GM18907 (cell line): ENCODE data around the gene PDE9A.

Experiments
- ATAC-seq: cut with Tn5 transposase; IDR thresholded peaks from one replicate; pipeline ENCODE4 v1.9.1; 2021; ENCODE audit warnings: mild to moderate bottlenecking, moderate library complexity; ENCODE audit not compliant: unreplicated experiment

The PDE9A gene

DNA sequence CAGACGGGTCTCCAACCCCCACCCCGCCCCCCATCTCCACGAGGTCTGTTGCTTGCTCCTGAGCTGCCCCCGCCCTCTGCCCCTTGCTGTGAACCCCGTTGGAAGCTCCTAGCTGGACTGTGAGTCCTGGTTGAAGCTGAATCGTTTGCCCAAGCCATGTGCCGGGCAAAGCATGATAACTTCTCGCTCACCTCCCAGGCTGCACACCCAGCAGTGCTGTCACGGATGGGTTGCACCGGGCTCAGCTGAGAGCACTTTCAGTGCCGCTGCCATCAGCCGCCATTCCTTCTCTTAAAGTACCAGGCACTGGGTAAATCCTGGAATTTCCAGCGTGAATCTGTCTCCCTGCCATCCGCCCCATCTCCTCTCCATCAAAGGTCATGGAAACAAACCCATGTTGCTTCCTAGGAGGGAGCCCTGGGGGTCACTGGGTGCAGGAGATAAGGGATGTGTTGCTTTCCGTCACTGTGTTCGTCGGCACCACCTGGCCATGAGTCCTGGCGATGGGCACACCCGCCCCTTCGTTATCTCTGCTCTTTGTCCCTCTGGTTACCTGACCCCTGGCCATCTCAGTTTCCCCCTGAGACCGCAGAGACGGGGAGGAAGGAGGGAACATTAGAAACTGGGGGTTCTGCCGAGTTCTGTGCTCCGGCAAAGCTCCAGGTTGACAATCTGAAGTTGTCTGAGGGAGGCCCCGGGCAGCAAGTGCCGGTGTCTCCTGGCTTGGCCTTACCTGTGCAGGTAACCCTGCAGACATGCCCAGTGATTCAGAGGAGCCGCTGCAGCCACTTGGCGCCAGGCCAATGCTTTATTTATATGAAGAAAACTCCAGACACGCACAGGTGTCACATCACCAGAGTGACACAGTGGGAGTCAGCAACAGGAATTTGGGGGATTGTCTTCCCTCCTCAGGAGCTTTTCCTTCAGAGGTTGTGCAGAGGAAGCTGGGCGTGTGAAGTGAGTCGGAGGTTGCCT lies 2.7 kb downstream of the PDE9A start:
- ATAC-seq, result no peak

DNA sequence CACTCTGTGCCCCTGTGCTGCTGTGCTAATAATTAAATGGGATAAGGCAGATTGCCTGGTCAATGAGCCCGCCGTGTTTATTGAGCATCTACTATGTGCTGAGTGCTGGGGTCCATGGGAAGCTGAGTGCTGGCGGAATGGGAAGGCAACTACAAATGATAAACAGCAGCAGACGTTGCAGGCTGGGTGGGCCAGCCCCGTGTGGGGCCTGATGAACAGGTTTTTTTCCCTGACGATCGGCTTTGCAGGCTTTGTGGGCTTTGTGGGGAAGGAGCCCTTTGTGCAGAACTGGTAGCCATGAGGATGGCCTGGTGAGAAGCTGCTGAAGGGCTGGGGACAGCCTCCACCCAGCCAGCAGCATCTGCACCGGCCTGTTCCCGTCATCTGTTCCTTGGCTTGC lies 3.5 kb downstream of the PDE9A start:
- ATAC-seq, result no peak

DNA sequence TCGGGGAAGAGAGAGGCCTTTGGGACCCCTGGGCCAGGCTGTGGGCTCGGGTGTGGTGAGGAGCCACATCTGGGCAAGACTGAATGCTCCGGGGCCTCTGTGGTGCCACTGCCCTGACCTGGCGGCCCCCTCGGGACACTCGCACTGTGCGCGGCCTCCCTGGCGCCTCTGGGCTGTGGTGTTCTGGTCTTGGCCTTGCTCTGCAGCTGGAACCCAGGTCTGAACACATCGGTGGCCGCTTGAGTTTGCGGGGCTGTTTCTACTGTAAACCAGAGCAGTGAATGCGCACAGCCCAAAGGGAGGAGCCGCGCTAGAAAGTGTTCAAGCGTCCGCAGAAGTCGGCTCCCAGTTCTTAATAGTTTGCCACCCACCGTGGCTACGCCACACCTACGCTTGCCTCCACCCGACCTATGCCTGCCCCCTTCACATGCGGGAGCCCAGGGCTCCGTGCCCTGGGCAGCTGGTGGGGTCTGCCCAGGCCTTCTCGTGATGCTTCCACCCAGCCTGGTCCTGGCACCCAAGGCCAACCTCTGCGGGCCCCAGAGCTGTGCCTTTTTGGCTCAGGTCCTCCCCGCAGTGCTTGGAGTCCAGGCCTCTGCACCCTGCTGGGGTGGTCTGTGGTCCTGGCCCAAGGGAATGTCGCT lies 4.4 kb downstream of the PDE9A start:
- no peak for ATAC-seq

DNA sequence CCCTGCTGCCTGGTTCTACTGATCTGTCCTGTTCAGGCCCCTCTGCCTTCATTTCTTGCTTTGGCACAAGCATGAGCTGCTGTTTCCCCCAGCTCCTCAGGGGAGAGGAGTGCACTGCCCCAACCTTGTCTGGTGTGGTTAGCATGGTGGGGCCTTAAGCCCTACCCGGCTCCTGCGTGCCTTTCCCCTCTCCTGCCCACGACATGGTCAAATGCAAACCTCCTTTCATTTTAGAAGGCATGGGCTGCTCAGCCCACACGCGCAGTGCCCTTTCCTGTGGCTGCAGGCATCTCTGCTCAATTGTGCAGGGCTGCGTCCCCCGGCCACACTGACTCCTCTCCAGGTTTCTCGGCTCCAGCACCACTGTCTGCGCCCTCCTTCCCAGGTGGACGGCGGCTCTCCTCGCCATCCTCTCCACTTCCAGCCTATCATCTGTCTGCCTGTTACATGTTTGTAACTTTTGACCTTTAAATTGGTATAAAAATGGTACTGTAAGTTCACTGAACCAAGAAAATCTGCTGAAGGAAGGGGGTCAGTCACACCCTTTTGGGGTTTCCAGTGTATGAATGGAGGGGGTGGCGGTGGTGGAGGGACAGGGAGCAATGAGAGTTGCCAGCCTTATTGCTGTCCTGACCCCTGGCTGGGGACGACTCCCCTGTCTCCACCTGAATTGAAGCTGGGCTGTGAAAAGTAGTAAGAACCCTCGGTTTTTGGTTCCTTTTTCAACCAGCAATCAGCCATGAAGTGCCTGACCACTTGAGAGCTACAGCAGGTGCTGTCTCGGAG lies 5.1 kb downstream of the PDE9A start:
- ATAC-seq, result no peak

DNA sequence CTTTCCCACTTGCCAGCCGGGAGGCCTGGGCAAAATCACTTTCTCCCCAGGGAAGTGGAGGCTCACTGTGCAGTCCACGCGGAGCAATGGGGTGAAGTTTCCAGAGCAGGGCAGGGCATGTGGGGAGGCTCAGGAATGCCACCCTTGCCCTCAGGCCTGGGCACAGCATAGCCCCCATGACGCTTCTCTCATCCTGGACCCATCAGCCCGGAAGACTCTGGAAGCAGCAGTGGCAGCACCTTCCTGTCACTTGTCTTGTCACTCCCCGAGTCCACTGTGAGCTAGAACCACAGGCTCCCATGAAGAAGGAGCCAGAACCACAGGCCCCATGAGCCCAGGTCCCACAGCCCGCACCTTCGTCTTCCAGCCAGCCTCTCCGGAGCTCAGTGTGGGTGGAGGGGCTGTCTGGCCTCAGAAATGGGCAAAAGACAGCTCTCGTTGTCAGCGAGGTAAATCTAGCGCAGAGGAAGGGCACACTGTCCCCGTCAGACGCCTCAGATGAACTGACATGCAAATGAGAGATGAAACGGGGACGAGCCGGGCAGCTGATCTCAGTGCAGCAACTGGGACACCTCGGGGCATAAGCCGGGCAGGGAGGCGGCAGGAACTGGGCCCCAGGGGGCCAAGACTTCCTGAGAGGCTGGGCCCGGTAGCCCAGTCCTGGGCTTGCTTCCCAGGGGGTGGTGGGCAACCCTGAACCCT lies 6.1 kb downstream of the PDE9A start:
- no peak for ATAC-seq

DNA sequence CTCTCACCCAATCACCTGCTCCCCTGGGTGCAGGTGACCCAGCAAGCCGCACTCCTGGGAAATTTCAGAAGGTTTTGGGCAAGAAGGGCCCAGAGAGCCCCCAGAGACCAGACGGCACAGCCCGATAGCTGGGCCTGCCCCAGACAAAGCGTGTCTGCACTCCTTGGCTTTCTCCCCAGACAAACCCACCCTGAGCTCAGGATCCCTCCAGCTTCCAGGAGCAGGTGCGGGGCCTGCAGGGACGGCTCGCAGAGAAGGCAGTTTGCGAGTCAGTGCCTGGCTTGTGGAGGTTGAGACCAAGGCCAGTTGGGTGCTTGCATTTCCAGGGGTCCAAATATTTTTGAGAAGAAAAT lies 6.7 kb downstream of the PDE9A start:
- ATAC-seq, result no peak

DNA sequence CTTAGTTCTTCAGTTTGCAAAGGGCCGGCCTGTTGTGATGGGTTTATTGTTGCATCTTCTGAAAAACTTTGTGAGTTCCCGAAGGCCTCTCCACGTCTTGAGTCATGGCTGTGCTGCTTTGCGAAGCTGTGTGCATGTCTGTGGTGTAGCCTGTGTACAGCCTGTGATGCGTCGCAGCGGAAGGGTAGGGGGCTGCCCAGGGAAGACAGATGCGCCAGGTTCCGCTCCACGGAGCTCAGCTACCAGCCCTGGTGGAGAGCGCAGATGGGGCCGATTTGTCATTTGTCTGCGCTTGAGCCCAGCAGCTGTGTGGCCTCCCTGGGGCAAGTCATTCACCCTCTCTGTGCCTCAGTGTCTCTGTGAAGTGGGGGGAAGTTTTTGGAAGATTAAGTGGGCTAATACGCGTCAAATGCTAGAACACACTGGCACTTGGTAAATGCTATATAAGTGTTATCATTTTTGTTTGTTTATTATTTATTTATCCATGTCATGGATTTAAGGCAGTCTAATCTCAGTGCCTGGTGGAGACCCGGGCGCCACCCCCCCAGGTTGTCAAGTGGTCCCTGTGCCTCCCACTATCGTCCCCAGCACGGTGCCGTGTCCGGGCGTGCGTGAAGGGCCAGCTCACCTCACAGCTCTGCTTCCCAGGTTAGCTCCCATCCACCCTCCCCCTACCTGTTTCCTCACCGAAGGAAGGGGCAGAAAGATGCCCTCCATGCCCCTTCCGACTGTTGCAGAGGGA lies 8.4 kb downstream of the PDE9A start:
- no peak for ATAC-seq

DNA sequence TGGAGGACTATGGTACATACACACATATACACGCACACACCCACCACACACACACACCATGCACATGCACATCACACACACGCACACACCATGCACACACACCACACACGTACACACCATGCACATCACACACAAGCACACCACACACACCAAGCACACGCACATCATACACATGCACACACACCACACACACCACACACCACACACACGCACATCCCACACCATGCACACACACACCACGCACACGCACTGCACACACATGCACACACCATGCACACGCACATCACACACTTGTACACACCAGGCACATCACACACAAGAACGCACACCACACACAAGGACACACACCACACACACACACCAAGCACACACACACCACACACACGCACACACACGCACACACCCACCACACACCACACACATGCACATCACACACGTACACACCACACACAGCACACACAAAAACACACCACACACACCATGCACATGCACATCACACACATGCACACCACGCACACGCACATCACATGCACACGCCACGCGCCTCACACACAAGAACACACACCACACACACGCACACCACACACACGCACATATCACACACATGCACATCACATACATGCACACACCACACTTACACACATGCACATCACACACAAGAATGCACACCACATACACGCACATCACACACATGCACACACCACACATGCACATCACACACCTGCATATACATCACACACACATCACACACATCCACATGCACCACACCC lies 9.2 kb downstream of the PDE9A start:
- no peak for ATAC-seq

DNA sequence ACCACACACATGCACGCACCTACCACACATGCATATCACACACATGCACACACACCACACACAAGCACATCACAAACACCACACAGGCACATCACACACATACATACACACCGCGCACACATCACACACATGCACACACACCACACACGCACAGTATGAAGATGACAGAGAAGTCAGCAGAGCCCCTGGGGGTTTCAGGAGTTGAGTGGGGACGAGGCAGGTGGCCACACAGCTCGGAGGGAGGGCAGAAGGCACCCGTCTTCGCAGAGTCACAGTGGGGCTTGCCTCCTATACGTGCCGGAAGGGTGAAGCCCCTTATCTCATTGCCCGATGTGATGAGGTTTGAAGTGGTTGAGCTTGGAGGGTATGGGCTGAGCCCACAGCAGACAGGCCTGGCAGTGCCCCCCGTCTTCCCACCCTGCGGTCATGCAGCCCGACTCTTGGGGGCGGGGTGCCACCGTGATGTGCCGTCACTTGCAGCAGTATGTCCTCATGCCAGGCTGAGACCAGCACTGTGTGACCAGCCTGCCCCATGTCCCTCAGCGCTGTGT lies 9.9 kb downstream of the PDE9A start:
- ATAC-seq, result no peak

DNA sequence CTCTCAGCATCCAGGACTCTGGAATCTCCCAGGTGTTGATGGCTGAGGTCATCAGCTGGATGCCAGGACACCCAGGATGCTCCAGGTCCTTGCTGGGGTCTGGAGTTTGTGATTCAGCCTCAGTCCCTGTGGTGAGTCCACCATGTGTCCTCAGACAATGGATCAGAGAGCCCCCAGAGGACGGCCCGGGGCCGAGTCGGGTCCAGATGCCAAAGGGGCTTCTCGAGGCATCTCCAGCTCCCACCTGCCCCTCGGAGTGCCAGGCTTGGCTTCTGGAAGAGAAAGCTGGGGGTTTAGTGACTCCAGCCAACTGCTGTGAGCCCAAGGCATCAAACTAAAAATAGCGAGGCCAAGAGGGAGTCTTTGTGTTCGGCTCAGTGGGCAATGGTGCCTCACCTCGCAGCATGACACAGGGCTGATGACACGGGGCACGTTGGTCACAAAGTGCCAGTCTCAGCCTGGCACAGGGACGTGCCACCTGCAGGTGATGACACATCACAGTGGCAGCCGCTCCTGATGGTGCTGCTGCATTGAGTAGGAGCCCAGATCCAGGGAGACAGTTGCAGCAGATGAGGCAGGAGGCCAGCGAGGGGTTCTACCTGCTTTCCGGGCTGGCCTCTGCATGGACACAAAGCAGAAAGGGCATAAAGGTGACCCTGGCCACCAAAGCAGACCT lies 10.6 kb downstream of the PDE9A start:
- ATAC-seq, result no peak

DNA sequence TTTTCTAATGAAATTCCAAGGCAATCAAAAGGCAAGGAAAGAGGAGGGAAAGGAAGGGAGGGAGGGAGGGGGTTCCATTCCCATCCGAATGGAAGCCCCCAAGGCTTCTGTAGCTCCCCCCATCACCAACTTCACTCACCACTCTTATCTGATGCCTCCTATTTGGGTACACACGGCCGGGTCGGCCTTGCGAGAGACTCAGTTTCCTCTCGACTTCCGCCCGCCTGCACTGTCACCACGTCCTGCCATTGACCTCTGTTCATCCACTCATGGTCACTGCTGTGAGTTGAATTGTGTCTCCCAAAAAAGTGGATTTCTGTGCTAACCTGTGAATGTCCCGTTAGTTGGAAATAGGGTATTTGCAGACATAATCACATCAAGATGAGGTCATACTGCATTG lies 11.2 kb downstream of the PDE9A start:
- no peak for ATAC-seq

DNA sequence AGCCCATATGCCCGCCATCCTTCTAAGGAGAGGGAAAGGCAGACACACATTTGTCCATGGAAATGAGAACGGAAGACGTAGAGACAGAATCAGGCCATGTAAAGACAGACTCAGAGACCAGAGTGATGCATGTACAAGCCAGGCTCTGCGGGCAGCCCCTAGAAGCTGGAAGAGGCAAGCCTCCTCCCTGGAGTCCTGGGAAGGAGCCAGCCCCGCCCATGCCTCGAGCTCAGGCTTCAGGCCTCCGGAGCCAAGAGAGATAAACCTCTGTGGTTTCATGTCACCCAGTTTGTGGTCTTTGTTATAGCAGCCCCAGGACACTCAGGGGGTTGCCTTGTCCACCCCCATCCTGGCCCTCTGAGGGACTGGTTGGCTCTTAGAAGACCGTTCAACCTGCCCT lies 11.6 kb downstream of the PDE9A start:
- ATAC-seq, result no peak

DNA sequence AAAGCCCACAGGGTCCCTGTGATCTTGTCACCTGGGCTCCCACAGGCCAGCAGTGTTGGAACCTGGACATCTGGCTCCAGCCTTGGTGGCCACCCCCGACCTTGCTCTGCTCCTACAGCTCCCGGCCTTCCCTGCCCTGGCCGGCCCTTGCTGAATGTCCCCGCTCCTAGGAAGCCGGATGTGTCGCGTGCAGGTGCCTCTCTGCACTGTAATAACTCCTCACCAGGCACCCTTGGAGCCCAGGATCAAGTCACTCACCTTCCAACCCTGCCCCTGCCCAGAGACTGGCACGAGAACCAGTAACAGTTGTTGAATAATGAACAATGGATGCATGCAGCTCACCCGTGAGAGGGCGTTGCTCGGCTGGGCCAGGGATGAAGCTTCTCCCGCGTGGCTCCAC lies 12.1 kb downstream of the PDE9A start:
- ATAC-seq, result no peak

DNA sequence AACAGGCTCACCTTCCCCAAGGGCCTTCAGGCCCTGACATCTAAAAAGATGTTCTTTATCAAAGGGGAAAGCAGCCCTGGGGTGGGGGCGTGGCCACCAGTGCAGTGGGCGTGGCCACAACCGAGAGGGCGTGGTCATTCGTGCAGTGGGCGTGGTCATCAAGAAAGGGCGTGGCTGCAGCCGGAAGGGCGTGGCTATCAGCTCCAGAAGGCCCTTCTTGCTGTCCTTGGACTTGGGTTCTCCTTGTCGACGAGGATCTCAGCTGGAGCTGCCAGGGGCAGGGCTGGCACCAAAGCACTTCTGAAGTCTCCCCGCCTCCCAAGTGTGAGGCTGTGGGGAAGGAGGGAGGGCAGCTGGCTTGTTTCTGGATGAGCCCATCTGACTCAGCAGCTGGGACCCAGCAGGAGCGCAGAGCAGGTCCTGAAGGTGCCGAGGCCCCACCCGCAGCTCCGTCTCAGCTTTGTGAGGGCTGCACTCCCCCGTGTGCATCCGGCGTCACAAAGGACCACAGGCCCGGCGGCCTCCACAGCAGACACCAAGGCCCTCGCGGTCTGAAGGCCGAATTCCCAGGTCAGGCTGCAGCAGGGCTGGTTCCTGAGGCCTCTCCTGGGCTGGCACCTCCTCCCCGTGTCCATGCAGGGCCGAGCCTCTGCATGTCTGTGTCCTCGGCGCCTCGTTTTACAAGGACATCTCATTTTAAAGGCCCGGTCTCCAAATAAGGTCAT lies 12.8 kb downstream of the PDE9A start:
- no peak for ATAC-seq

DNA sequence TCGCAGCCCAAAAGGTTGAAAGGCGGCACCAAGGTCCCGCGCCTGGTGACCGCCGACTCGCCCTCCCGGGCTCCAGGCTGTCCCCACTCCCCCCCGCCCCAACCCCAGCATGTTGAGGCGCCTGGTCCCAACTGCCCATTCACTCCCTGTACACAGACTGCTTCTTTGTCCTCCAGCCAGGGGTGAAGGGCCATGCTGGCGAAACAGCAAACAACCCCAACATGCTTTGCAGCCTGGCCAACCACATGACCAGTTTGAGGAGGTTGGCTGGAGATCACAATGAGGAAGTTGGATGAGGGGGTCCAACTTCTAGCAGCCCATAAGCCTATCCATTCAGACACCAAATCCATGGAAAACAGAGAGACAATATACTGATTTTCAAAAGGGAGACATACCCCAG lies 13.5 kb downstream of the PDE9A start:
- ATAC-seq, result no peak

DNA sequence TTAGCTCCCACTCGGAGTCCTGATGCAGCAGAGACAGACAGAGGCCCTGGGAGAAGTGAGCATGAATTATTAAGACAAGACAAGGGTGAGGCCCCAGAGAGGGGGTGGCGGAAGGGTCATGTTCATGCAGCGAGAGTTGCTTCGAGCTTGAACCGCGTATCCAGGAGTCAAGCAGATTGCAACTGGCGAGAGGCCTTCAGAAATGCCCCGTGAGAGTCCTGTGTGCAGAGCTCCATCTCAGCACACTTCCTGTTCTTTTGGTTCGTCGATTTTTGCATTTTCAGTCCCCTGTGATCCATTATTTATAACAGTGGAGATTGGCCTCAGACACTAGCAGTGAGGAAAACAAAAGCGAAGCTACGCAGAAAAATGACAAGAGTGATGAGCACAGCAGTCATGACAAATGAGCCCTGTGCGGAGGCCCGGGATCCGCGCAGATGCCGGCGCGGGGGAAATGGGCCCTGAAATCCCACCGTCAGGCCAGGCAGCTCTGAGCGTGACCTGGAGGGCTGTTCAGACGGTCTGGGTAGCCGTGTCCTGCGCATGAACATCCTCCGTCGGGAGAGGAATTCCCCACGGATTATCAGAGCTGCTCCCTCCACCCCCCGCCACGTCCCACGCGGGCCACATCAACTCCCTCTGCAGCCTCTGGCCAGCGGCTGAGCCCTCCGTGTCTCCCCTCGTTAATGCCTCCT lies 15.0 kb downstream of the PDE9A start:
- no peak for ATAC-seq

DNA sequence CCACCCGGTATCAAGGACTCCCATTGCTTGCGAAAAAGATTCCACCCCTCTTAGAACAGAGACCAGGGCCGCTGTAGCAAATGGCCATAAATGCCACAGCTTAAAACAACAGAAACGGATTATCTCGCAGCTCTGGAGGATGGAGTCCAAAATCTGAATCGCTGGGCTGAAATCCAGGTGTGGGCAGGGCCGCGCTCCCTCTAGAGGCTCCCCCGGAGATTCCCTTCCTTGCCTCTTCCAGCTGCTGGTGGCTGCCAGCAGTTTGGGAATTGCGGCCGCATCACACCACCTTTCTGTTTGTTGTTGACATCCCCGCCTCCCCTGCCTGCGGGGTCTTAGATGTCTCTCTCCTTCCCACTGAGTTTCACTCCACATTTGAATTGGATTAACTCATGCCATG lies 15.6 kb downstream of the PDE9A start:
- no peak for ATAC-seq
